Effector memory CD4-positive, alpha-beta T cell (primary cell): Measurements from ENCODE around the gene KNDC1.
A peak's percentile ranks its signal among the peaks of the same experiment; 100 is the strongest.

Source experiments
- DNase-seq, 3 donors: peaks; one replicate each; pipeline ENCODE4 v3.0.0-alpha.2; 2020
- H3K27ac ChIP-seq: 2 replicates; pipeline ENCODE4 v1.7.0; 2013; ENCODE audit warnings: mild to moderate bottlenecking, low read length, moderate library complexity; ENCODE audit not compliant: insufficient read depth, poor library complexity, severe bottlenecking
- H3K27me3 ChIP-seq: replicated peaks from 2 replicates; pipeline ENCODE4 v1.7.0; 2013; ENCODE audit warnings: mild to moderate bottlenecking, low read length; ENCODE audit not compliant: insufficient read depth, control insufficient read depth, poor library complexity, severe bottlenecking
- H3K36me3 ChIP-seq: 2 replicates; pipeline ENCODE4 v1.7.0; 2013; ENCODE audit warnings: mild to moderate bottlenecking, low read length, moderate library complexity; ENCODE audit not compliant: control insufficient read depth, insufficient read depth
- H3K4me1 ChIP-seq: 2 replicates; pipeline ENCODE4 v1.7.0; 2013; ENCODE audit warnings: low read length, mild to moderate bottlenecking; ENCODE audit not compliant: control insufficient read depth, insufficient read depth, poor library complexity, severe bottlenecking
- H3K4me3 ChIP-seq: 2 replicates; pipeline ENCODE4 v1.7.0; 2013; ENCODE audit warnings: low read length, low read depth, mild to moderate bottlenecking; ENCODE audit not compliant: insufficient read depth, poor library complexity, severe bottlenecking
- H3K9me3 ChIP-seq: 2 replicates; pipeline ENCODE4 v1.7.0; 2013; ENCODE audit warnings: mild to moderate bottlenecking, low read length, moderate library complexity; ENCODE audit not compliant: control insufficient read depth

Gene KNDC1

GRCh38 chr10:133154996-133155778 is 4.8 kb upstream of the KNDC1 start:
- Histone ChIP-seq H3K27ac (no peak overlapping the region), H3K36me3 (no peaks in the 10 kb centered on the region), H3K4me1 (no peaks in the 10 kb centered on the region), H3K9me3 (no peaks in the 10 kb centered on the region), H3K27me3 (no peaks in the 10 kb centered on the region), H3K4me3 (no peak overlapping the region)
- no peak for DNase-seq

DNA sequence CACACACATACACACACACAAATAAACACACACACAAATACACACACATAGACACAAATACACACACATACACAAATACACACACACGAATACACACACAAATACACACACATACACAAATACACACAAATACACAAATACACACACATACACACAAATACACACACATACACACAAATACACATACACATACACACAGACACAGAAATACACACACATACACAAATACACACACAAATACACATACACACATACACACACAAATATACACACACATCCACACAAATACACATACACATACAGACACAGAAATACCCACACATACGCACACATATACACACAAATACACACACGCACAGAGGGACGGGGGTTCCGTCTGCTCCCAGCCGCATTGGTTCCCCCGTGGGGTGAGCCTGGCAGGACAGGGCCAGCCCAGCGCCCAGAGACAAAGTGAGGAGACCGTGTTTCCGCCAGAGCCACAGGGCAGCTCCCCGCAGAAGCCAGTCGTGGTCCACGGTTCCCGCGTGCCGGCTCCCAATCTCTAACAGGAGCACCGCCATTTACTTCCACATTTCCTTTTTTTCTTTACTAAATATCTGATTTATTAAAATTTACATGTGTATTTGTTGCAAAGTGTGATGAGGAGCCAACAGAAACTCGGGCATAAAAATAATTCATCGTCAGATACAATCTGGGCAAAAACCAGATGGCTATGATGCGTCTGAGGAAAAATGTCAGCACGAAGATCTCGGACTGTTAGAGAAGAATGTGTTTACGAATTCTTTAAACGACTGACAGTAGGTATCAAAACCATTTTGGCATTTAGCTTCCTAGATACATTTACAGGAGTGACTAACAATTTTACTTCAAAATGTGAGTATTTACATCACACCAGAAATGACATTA is 3.1 kb upstream of the KNDC1 start:
- H3K27ac ChIP-seq = no peak overlapping the region
- no peak for DNase-seq
- H3K9me3 ChIP-seq = no peaks in the 10 kb centered on the region
- H3K4me3 ChIP-seq = no peak overlapping the region
- H3K4me1 ChIP-seq = peaks cover 12% of the 10 kb centered on the region
- H3K27me3 ChIP-seq = peaks cover 11% of the 10 kb centered on the region
- H3K36me3 ChIP-seq = no peaks in the 10 kb centered on the region

GRCh38 chr10:133157662-133158436 is 2.2 kb upstream of the KNDC1 start:
- Histone ChIP-seq H3K27ac (no peak overlapping the region), H3K4me3 (no peak overlapping the region), H3K27me3 (peaks cover 11% of the 10 kb centered on the region), H3K4me1 (peaks cover 12% of the 10 kb centered on the region), H3K36me3 (no peaks in the 10 kb centered on the region), H3K9me3 (no peaks in the 10 kb centered on the region)
- no peak for DNase-seq

- Histone ChIP-seq H3K36me3 (no peaks in the 10 kb centered on the region), H3K9me3 (no peaks in the 10 kb centered on the region), H3K27ac (no peak overlapping the region), H3K27me3 (peaks cover 11% of the 10 kb centered on the region), H3K4me3 (no peak overlapping the region), H3K4me1 (peaks cover 12% of the 10 kb centered on the region)
- no peak for DNase-seq
Observed at GRCh38 chr10:133158437-133158755, 1.6 kb upstream of the KNDC1 start.

- Histone ChIP-seq H3K27ac (no peak overlapping the region), H3K4me3 (no peak overlapping the region), H3K9me3 (no peaks in the 10 kb centered on the region), H3K36me3 (no peaks in the 10 kb centered on the region), H3K4me1 (peaks cover 12% of the 10 kb centered on the region), H3K27me3 (peaks cover 11% of the 10 kb centered on the region)
- no peak for DNase-seq
Observed at GRCh38 chr10:133158756-133159610, 1.0 kb upstream of the KNDC1 start.

- DNase-seq = no peak
- H3K27ac ChIP-seq = no peak overlapping the region
- no peaks in the 10 kb centered on the region for H3K36me3 ChIP-seq
- peaks cover 11% of the 10 kb centered on the region for H3K27me3 ChIP-seq
- no peak overlapping the region for H3K4me3 ChIP-seq
- H3K9me3 ChIP-seq = no peaks in the 10 kb centered on the region
- peaks cover 12% of the 10 kb centered on the region for H3K4me1 ChIP-seq
Observed at GRCh38 chr10:133159611-133159949, 439 bp upstream of the KNDC1 start.

DNA sequence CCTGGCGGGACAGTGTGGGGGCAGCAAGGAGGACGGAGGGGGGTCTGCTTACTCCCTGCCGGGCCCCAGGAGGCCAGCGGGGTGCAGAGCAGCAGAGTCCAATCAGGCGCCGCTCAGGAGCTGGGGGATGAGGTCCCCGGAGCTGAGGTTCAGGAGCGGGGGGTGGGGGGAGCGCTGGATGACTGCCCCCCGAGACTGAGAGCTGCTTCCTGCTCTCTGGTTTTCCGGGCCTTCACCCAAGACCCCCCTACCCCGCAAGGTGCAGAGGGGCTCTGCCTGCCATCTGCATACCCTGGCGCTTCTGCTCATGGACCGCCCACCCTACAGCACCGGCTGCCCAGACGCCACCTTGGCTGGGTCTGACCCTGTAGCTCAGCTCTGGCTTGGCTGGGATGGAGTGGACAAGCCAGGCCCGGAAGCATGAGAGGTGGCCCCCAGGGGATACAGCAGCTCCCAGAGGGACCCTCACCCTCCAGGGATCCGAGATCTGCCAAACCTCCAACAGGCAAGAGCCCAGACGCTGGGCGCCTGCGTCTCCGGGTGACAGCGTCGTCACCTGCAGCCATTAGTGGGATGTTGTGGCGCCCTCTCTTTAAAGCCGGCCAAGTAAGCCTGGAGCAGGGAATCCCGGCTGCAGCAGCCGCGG is 930 bp downstream of the KNDC1 start:
- Histone ChIP-seq H3K27me3 (peaks cover 11% of the 10 kb centered on the region), H3K27ac (no peak overlapping the region), H3K4me3 (peak overlapping the region; percentile 54), H3K4me1 (peaks cover 12% of the 10 kb centered on the region), H3K36me3 (no peaks in the 10 kb centered on the region), H3K9me3 (no peaks in the 10 kb centered on the region)
- no peak for DNase-seq

GRCh38 chr10:133161486-133162109 is 1.6 kb downstream of the KNDC1 start:
- no peak for DNase-seq
- Histone ChIP-seq H3K4me1 (peaks cover 12% of the 10 kb centered on the region), H3K36me3 (no peaks in the 10 kb centered on the region), H3K9me3 (no peaks in the 10 kb centered on the region), H3K27ac (no peak overlapping the region), H3K4me3 (peak overlapping the region; percentile 54), H3K27me3 (peaks cover 11% of the 10 kb centered on the region)
